GM21717 (cell line): ENCODE measurements around the gene ATG16L2.
"Not testable (repeated sequence)": the region's sequence is repeated elsewhere in the genome, so short reads cannot be mapped to it uniquely, and the experiment has no call there.

ENCODE experiments used
- ATAC-seq: cut with Tn5 transposase; IDR thresholded peaks from one replicate; pipeline ENCODE4 v1.9.1; 2021; ENCODE audit warnings: mild to moderate bottlenecking, moderate library complexity; ENCODE audit not compliant: unreplicated experiment

The ATG16L2 gene

GRCh38 chr11:72821920-72822799 is 7.9 kb downstream of the ATG16L2 start:
- ATAC-seq = peak; percentile 42

- no peak for ATAC-seq
These were observed 9.0 kb downstream of the ATG16L2 start for GRCh38 chr11:72823105-72823804.

- no peak for ATAC-seq
These were observed 9.8 kb downstream of the ATG16L2 start for GRCh38 chr11:72824020-72824419.

- no peak for ATAC-seq
These were observed 10.7 kb downstream of the ATG16L2 start for GRCh38 chr11:72824811-72825505.

- no peak for ATAC-seq
These were observed 11.4 kb downstream of the ATG16L2 start for GRCh38 chr11:72825661-72826060.

GRCh38 chr11:72826191-72826941 is 12.2 kb downstream of the ATG16L2 start:
- no peak for ATAC-seq

GRCh38 chr11:72826942-72827480 is 12.8 kb downstream of the ATG16L2 start:
- no peak for ATAC-seq

- ATAC-seq = not testable (repeated sequence)
These were observed 13.4 kb downstream of the ATG16L2 start for GRCh38 chr11:72827656-72828055.

GRCh38 chr11:72828081-72828567 is 13.9 kb downstream of the ATG16L2 start:
- ATAC-seq = no peak

- ATAC-seq = no peak
These were observed 14.5 kb downstream of the ATG16L2 start for GRCh38 chr11:72828692-72829101.

GRCh38 chr11:72829178-72829577 is 15.0 kb downstream of the ATG16L2 start:
- no peak for ATAC-seq

GRCh38 chr11:72829884-72830533 is 15.8 kb downstream of the ATG16L2 start:
- ATAC-seq = no peak

GRCh38 chr11:72831521-72832300 is 17.5 kb downstream of the ATG16L2 start:
- ATAC-seq = no peak

GRCh38 chr11:72832301-72833082 is 18.3 kb downstream of the ATG16L2 start:
- ATAC-seq = no peak

GRCh38 chr11:72833083-72833733 is 19.0 kb downstream of the ATG16L2 start:
- ATAC-seq = no peak

GRCh38 chr11:72833811-72834493 is 19.7 kb downstream of the ATG16L2 start:
- no peak for ATAC-seq

GRCh38 chr11:72834905-72835304 is 20.7 kb downstream of the ATG16L2 start:
- no peak for ATAC-seq
